SK-N-SH treated with all-trans-retinoic acid at 6 μM for 48 hours (cell line): ENCODE data around the gene KIRREL3.

Source experiments
- ATAC-seq: fragments of 200-7000 bp; cut with Tn5 transposase; 3 replicates; pipeline ENCODE4 v1.9.1; 2020; ENCODE audit warnings: mild to moderate bottlenecking, moderate library complexity
- ARNTL ChIP-seq: fragments of 450-650 bp; formaldehyde crosslinking; IDR thresholded peaks from 2 replicates; pipeline ENCODE4 v1.5.0; 2020; ENCODE audit warnings: low read depth, mild to moderate bottlenecking, moderate library complexity, borderline replicate concordance
- BACH2 ChIP-seq: fragments of 250-450 bp; sonication (Bioruptor Pico); IDR thresholded peaks from 2 replicates; pipeline ENCODE4 v1.9.0; 2021; ENCODE audit warnings: mild to moderate bottlenecking, borderline replicate concordance
- CREB5 ChIP-seq: fragments of 250-450 bp; sonication (Bioruptor Pico); IDR thresholded peaks from 2 replicates; pipeline ENCODE4 v1.5.1; 2020; ENCODE audit warnings: low read depth, mild to moderate bottlenecking, moderate library complexity
- CSDC2 ChIP-seq: fragments of 250-450 bp; sonication (Bioruptor Pico); IDR thresholded peaks from 2 replicates; pipeline ENCODE4 v1.5.0; 2020; ENCODE audit warnings: mild to moderate bottlenecking, moderate library complexity
- CSRNP3 ChIP-seq: fragments of 250-450 bp; sonication (Bioruptor Pico); IDR thresholded peaks from 2 replicates; pipeline ENCODE4 v1.5.1; 2021; ENCODE audit warnings: mild to moderate bottlenecking, moderate library complexity
- ESRRG ChIP-seq: fragments of 250-450 bp; sonication (Bioruptor Pico); IDR thresholded peaks from 2 replicates; pipeline ENCODE4 v1.6.1; 2021; ENCODE audit warnings: mild to moderate bottlenecking
- GLIS3 ChIP-seq: fragments of 250-450 bp; sonication (Bioruptor Pico); IDR thresholded peaks from 2 replicates; pipeline ENCODE4 v1.5.0; 2020; ENCODE audit warnings: mild to moderate bottlenecking, moderate library complexity
- ISL1 ChIP-seq: fragments of 250-450 bp; sonication (Bioruptor Pico); IDR thresholded peaks from 2 replicates; pipeline ENCODE4 v2.1.2; 2022; ENCODE audit warnings: mild to moderate bottlenecking, moderate library complexity
- OSR1 ChIP-seq: fragments of 250-450 bp; sonication (Bioruptor Pico); IDR thresholded peaks from 2 replicates; pipeline ENCODE4 v1.8.0; 2022; ENCODE audit warnings: moderate library complexity, mild to moderate bottlenecking, inconsistent platforms
- POU6F1 ChIP-seq: fragments of 250-450 bp; sonication (Bioruptor Pico); IDR thresholded peaks from 2 replicates; pipeline ENCODE4 v1.8.0; 2021; ENCODE audit warnings: low read depth, mild to moderate bottlenecking, moderate library complexity, borderline replicate concordance
- PPARA ChIP-seq: fragments of 250-450 bp; sonication (Bioruptor Pico); IDR thresholded peaks from 2 replicates; pipeline ENCODE4 v1.5.0; 2020; ENCODE audit warnings: mild to moderate bottlenecking, borderline replicate concordance
- RARB ChIP-seq: fragments of 250-450 bp; sonication (Bioruptor Pico); IDR thresholded peaks from 2 replicates; pipeline ENCODE4 v1.8.0; 2021; ENCODE audit warnings: mild to moderate bottlenecking, moderate library complexity
- SNAI2 ChIP-seq: fragments of 250-450 bp; sonication (Bioruptor Pico); IDR thresholded peaks from 2 replicates; pipeline ENCODE4 v1.5.0; 2020; ENCODE audit warnings: mild to moderate bottlenecking, moderate library complexity
- TCF4 ChIP-seq: fragments of 250-450 bp; sonication (Bioruptor Pico); IDR thresholded peaks from 2 replicates; pipeline ENCODE4 v1.8.0; 2021; ENCODE audit warnings: mild to moderate bottlenecking, moderate library complexity, borderline replicate concordance
- TOX ChIP-seq: fragments of 250-450 bp; sonication (Bioruptor Pico); IDR thresholded peaks from 2 replicates; pipeline ENCODE4 v1.8.0; 2021; ENCODE audit warnings: mild to moderate bottlenecking, moderate library complexity, borderline replicate concordance
- TSHZ2 ChIP-seq: fragments of 250-450 bp; sonication (Bioruptor Pico); IDR thresholded peaks from 2 replicates; pipeline ENCODE4 v1.5.0; 2020; ENCODE audit warnings: mild to moderate bottlenecking, moderate library complexity
- ZC3H10 ChIP-seq: fragments of 250-450 bp; sonication (Bioruptor Pico); IDR thresholded peaks from 2 replicates; pipeline ENCODE4 v1.5.1; 2021; ENCODE audit warnings: mild to moderate bottlenecking, moderate library complexity
- ZFP3 ChIP-seq: fragments of 250-450 bp; sonication (Bioruptor Pico); IDR thresholded peaks from 2 replicates; pipeline ENCODE4 v1.5.0; 2020; ENCODE audit warnings: mild to moderate bottlenecking, moderate library complexity
- ZFP30 ChIP-seq: fragments of 450-650 bp; formaldehyde crosslinking; IDR thresholded peaks from 2 replicates; pipeline ENCODE4 v1.5.0; 2022; ENCODE audit warnings: mild to moderate bottlenecking, moderate library complexity
- ZNF565 ChIP-seq: fragments of 450-650 bp; formaldehyde crosslinking; conservative IDR thresholded peaks from 2 replicates; pipeline ENCODE4 v1.5.0; 2020; ENCODE audit warnings: low read depth, mild to moderate bottlenecking, moderate library complexity
- ZNF70 ChIP-seq: fragments of 450-650 bp; formaldehyde crosslinking; IDR thresholded peaks from 2 replicates; pipeline ENCODE4 v1.5.0; 2020; ENCODE audit warnings: mild to moderate bottlenecking, moderate library complexity
- ZNF8 ChIP-seq: fragments of 450-650 bp; formaldehyde crosslinking; IDR thresholded peaks from 2 replicates; pipeline ENCODE4 v1.5.0; 2020; ENCODE audit warnings: mild to moderate bottlenecking, moderate library complexity

KIRREL3 gene

GRCh38 chr11:126480015-126480409 lies 520.6 kb downstream of the KIRREL3 start:
- TF ChIP-seq TOX (CRISPR knock-in tag), result no peak
- TF ChIP-seq GLIS3 (CRISPR knock-in tag), result no peak
- TF ChIP-seq, all 23 proteins: peak for 0
- no peak for ATAC-seq

GRCh38 chr11:126479178-126479930 lies 521.2 kb downstream of the KIRREL3 start:
- TF ChIP-seq PPARA (no peak), ZNF565 (CRISPR knock-in tag) (no peak), ZC3H10 (no peak), ZNF70 (CRISPR knock-in tag) (no peak), CSDC2 (CRISPR knock-in tag) (no peak), TSHZ2 (CRISPR knock-in tag) (no peak), GLIS3 (CRISPR knock-in tag) (no peak), RARB (no peak), ESRRG (CRISPR knock-in tag) (no peak), ZFP30 (CRISPR knock-in tag) (no peak), SNAI2 (CRISPR knock-in tag) (no peak), ZFP3 (CRISPR knock-in tag) (no peak), BACH2 (CRISPR knock-in tag) (no peak), OSR1 (no peak), TCF4 (CRISPR knock-in tag) (no peak), CREB5 (CRISPR knock-in tag) (no peak), ZNF8 (CRISPR knock-in tag) (no peak)
- ATAC-seq, result no peak

- TF ChIP-seq TOX (CRISPR knock-in tag) (no peak), ISL1 (CRISPR knock-in tag) (no peak), ARNTL (no peak), ZNF565 (CRISPR knock-in tag) (no peak), POU6F1 (CRISPR knock-in tag) (no peak), BACH2 (CRISPR knock-in tag) (no peak), RARB (no peak)
Measured at GRCh38 chr11:126478466-126478865, 522.1 kb downstream of the KIRREL3 start.

GRCh38 chr11:126477535-126478305 lies 522.9 kb downstream of the KIRREL3 start:
- ATAC-seq, result no peak
- TF ChIP-seq TCF4 (CRISPR knock-in tag) (no peak), PPARA (no peak), OSR1 (no peak), CREB5 (CRISPR knock-in tag) (no peak), ESRRG (CRISPR knock-in tag) (no peak), ZNF8 (CRISPR knock-in tag) (no peak), ZNF70 (CRISPR knock-in tag) (no peak), CSRNP3 (no peak), ARNTL (no peak), ZFP3 (CRISPR knock-in tag) (no peak), GLIS3 (CRISPR knock-in tag) (no peak), BACH2 (CRISPR knock-in tag) (no peak), TOX (CRISPR knock-in tag) (no peak), ZC3H10 (no peak)

More at GRCh38 chr11:126478466-126478865, 522.1 kb downstream of the KIRREL3 start:
- ATAC-seq, result no peak
